HepG2 (cell line): ENCODE measurements around the gene UGT3A2. TPM values are rescaled to one million over a fixed set of nuclear protein-coding genes. Genes with fewer than 3 reads are reported as not detected.

Experiments
- ATAC-seq: fragments of 200-7000 bp; cut with Tn5 transposase; 3 replicates; pipeline ENCODE4 v1.9.1; 2020; ENCODE audit warnings: mild to moderate bottlenecking, moderate library complexity
- BruUV-seq: library from RNA; stranded (reverse); fragments of 400-500 nt; replicated peaks from 2 replicates; lab custom pipeline; 2021; lab: Mats Ljungman, UMichigan
- CTCF ChIA-PET: fragments of 300-600 bp; formaldehyde crosslinking; extraction: SDS; loops from one replicate; lab custom pipeline; 2021; ENCODE audit warnings: low total read pairs, inconsistent platforms, low intra/inter-chr PET ratio; lab: Yijun Ruan, JAX
- POLR2A ChIA-PET: fragments of 350-600 bp; sonication (Branson Sonifier 250); formaldehyde crosslinking; loops from one replicate; lab custom pipeline; 2020; ENCODE audit warnings: antibody characterized with exemption, inconsistent platforms; lab: Yijun Ruan, JAX
- DNase-seq: peaks from one replicate; pipeline ENCODE4 v3.0.0-alpha.2; 2015; ENCODE audit warnings: low spot score
- FAIRE-seq: peaks from 3 replicates; lab custom pipeline; 2011; peaks lifted over from hg19 to GRCh38; lab: Jason Lieb, UNC
- H2AFZ ChIP-seq: one replicate; pipeline ENCODE4 v1.6.1; 2011; ENCODE audit warnings: low read length, inconsistent platforms
- H3K27ac ChIP-seq: fragments of 300-600 bp; 3 replicates; pipeline ENCODE4 v1.8.0; 2011; ENCODE audit warnings: mixed run types, mild to moderate bottlenecking, mixed read lengths, low read length, inconsistent platforms; ENCODE audit not compliant: insufficient read depth; ENCODE audit errors: extremely low read length
- H3K27me3 ChIP-seq, 2 experiments: fragments of 200-600 bp in 1 of 2; 2 replicates in 1 of 2; 3 replicates in 1 of 2; pipeline versions ENCODE4 v1.6.0 to v1.8.0; 2011; ENCODE audit warnings: low read length in 2 of 2, mild to moderate bottlenecking in 2 of 2, moderate library complexity in 2 of 2, inconsistent platforms in 1 of 2; ENCODE audit not compliant: insufficient read depth in 2 of 2, control insufficient read depth in 1 of 2
- H3K36me3 ChIP-seq, 2 experiments: fragments of 200-600 bp in 1 of 2; replicated peaks in 1 of 2; 2 replicates in 1 of 2; 3 replicates in 1 of 2; pipeline versions ENCODE4 v1.5.1 to v1.8.0; 2011; ENCODE audit warnings: low read length in 2 of 2, inconsistent platforms in 1 of 2; ENCODE audit not compliant: insufficient read depth in 2 of 2, control insufficient read depth in 1 of 2
- H3K4me1 ChIP-seq: 2 replicates; pipeline ENCODE4 v1.5.1; 2012; ENCODE audit warnings: low read length, inconsistent platforms; ENCODE audit not compliant: insufficient read depth
- H3K4me2 ChIP-seq: 2 replicates; pipeline ENCODE4 v1.6.0; 2011; ENCODE audit warnings: low read depth, low read length, inconsistent platforms
- H3K4me3 ChIP-seq, 3 experiments: fragments of 200-600 bp in 1 of 3; sonication (generic), shearing (Covaris generic) in 1 of 3; replicated peaks in 1 of 3; 2 replicates each; pipeline ENCODE4 v1.5.1; 2011 to 2016; ENCODE audit warnings: low read length in 3 of 3, inconsistent platforms in 2 of 3, low read depth in 2 of 3, mild to moderate bottlenecking in 2 of 3, control low read depth in 1 of 3, mixed read lengths in 1 of 3; ENCODE audit not compliant: insufficient read depth in 1 of 3
- H3K79me2 ChIP-seq: one replicate; pipeline ENCODE4 v1.6.1; 2011; ENCODE audit warnings: low read length, inconsistent platforms; ENCODE audit not compliant: insufficient read depth
- H3K9ac ChIP-seq: 2 replicates; pipeline ENCODE4 v1.6.0; 2011; ENCODE audit warnings: mild to moderate bottlenecking, low read depth, low read length, inconsistent platforms; ENCODE audit not compliant: insufficient read depth
- H3K9me3 ChIP-seq: 2 replicates; pipeline ENCODE4 v1.5.1; 2012; ENCODE audit warnings: mild to moderate bottlenecking, low read length
- H4K20me1 ChIP-seq: 2 replicates; pipeline ENCODE4 v1.6.0; 2011; ENCODE audit warnings: inconsistent platforms, mild to moderate bottlenecking, low read length, moderate library complexity; ENCODE audit not compliant: insufficient read depth
- MZF1 ChIP-seq: sonication (generic); formaldehyde crosslinking; IDR thresholded peaks from 2 replicates; pipeline ENCODE4 v1.8.1; 2023; ENCODE audit warnings: mild to moderate bottlenecking, missing genetic modification reagents, borderline replicate concordance
- RBAK ChIP-seq: sonication (generic); formaldehyde crosslinking; IDR thresholded peaks from 2 replicates; pipeline ENCODE4 v1.5.1; 2020; ENCODE audit warnings: mild to moderate bottlenecking, missing genetic modification reagents
- STAG1 ChIP-seq: sonication (generic); formaldehyde crosslinking; IDR thresholded peaks from 2 replicates; pipeline ENCODE4 v1.4.0; 2020; ENCODE audit warnings: missing genetic modification reagents
- ZBTB7B ChIP-seq: sonication (generic); formaldehyde crosslinking; IDR thresholded peaks from 2 replicates; pipeline ENCODE4 v1.4.0; 2020; ENCODE audit warnings: missing genetic modification reagents
- ZFYVE20 ChIP-seq: sonication (generic); formaldehyde crosslinking; IDR thresholded peaks from 2 replicates; pipeline ENCODE4 v1.8.0; 2023; ENCODE audit warnings: low read depth, mild to moderate bottlenecking, moderate library complexity, missing genetic modification reagents, borderline replicate concordance
- ZNF17 ChIP-seq: sonication (generic); formaldehyde crosslinking; IDR thresholded peaks from 2 replicates; pipeline ENCODE4 v1.5.0; 2020; ENCODE audit warnings: mild to moderate bottlenecking, missing genetic modification reagents
- WGBS: methylation state at CpG from one replicate; pipeline ENCODE4 v1.1.6; 2017; ENCODE audit warnings: low lambda C conversion rate; 5-methylcytosine and 5-hydroxymethylcytosine counted together
- in situ Hi-C: cut with HindIII; loops from 2 replicates; pipeline ENCODE4 v1.10.0; 2017; ENCODE audit warnings: low pct_unique_long_range_greater_than_20kb; ENCODE audit not compliant: extremely low pct_ligation_motif_present
- intact Hi-C: fragments of 100-400 bp; cut with micrococcal nuclease; formaldehyde crosslinking; loops from one replicate; pipeline ENCODE4 v1.10.0; 2022; ENCODE audit not compliant: unreplicated experiment
- polyA plus RNA-seq, 8 experiments: library from polyadenylated mRNA; depleted of rRNA in 3 of 8; stranded (reverse) in 7 of 8; unstranded in 1 of 8; fragments of >200 nt; fragmentation: Illumina TruSeq in 4 of 8; extraction: Trizol in 4 of 8; gene quantifications; 2 replicates each; pipeline versions ENCODE4 v1.2.1 to v1.2.3, GENCODE V29; 2011 to 2016; ENCODE audit warnings: low read depth in 4 of 8, missing spikeins in 1 of 8, mixed read lengths in 1 of 8; ENCODE audit not compliant: insufficient read depth in 1 of 8
- total RNA-seq, 5 experiments: library from RNA; depleted of rRNA; stranded (reverse); fragments of >200 nt; fragmentation: Illumina TruSeq; extraction: Trizol; gene quantifications; 2 replicates each; pipeline ENCODE4 v1.2.3, GENCODE V29; 2016; ENCODE audit warnings: low read depth in 1 of 5
- TF ChIP-seq, protein P1 (sequence below), 2 experiments: fragments of 450-650 bp in 1 of 2; sonication (generic) in 1 of 2; formaldehyde crosslinking in 1 of 2; IDR thresholded peaks; 2 replicates each; pipeline versions ENCODE4 v1.6.1 to v1.8.0; 2016 to 2022; ENCODE audit warnings: antibody characterized with exemption in 1 of 2, mild to moderate bottlenecking in 1 of 2, missing genetic modification reagents in 1 of 2
- TF ChIP-seq, protein P2 (sequence below): sonication (generic); formaldehyde crosslinking; IDR thresholded peaks from 2 replicates; pipeline ENCODE4 v1.4.0; 2020; ENCODE audit warnings: mild to moderate bottlenecking, low read depth, missing genetic modification reagents
- TF ChIP-seq, protein P3 (sequence below): sonication (generic); formaldehyde crosslinking; conservative IDR thresholded peaks from 2 replicates; pipeline ENCODE4 v1.4.0; 2020; ENCODE audit warnings: missing genetic modification reagents
- TF ChIP-seq, protein P4 (sequence below): sonication (generic); formaldehyde crosslinking; IDR thresholded peaks from 2 replicates; pipeline ENCODE4 v1.5.1; 2020; ENCODE audit warnings: missing genetic modification reagents, mild to moderate bottlenecking, borderline replicate concordance

The UGT3A2 gene
- total and polyA plus RNA-seq, 2 of the 13 experiments (the other 11 are each of a cell fraction or from before 2014, with no cell fraction given), result not detected

DNA sequence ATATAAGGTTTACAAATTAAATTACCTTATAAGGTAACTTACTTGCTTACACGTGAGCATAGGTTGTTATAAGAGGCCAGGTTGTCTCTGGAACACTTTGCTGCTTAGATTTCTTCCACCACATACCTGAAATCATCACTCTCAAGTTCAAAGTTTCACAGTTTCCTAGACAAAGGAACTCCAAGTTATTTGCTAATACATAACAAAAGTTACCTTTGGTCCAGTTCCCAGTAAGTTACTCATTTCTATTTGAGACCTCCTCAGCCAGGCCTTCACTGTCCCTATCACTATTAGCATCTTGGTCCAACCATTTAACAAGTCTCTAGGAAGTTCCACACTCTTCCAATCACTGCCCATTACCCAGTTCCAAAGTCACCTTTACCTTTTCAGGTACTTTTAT is 57.0 kb downstream of the UGT3A2 start:
- BruUV-seq, result no TSS peak
- Histone ChIP-seq H3K27me3 (no peaks in the 10 kb centered on the region), H3K4me1 (peaks cover 18% of the 10 kb centered on the region; the same call in 1 of the 2 replicates), H4K20me1 (no peaks in the 10 kb centered on the region), H3K27ac (no peak overlapping the region), H3K36me3 (no peaks in the 10 kb centered on the region), H3K79me2 (no peaks in the 10 kb centered on the region), H3K4me3 (no peak overlapping the region), H3K4me2 (no peak overlapping the region), H3K9me3 (peaks cover 52% of the 10 kb centered on the region), H3K9ac (no peak overlapping the region), H2AFZ (no peak overlapping the region)
- intact Hi-C loops, result no loop called here
- FAIRE-seq (no peak), ATAC-seq (no peak), DNase-seq (no peak)
- in situ Hi-C loops, result no loop called here
- ChIA-PET CTCF (no interaction called here), POLR2A (no interaction called here)
- WGBS, result 0% methylated on average over 1 of the region's 1 CpG
- no peak for TF ChIP-seq STAG1 (CRISPR knock-in tag)
- TF ChIP-seq MZF1 (CRISPR knock-in tag), result no peak
- TF ChIP-seq ZFYVE20 (CRISPR knock-in tag), result no peak
- TF ChIP-seq RBAK (CRISPR knock-in tag), result no peak
- TF ChIP-seq ZBTB7B (CRISPR knock-in tag), result no peak
- TF ChIP-seq, protein P1, sequence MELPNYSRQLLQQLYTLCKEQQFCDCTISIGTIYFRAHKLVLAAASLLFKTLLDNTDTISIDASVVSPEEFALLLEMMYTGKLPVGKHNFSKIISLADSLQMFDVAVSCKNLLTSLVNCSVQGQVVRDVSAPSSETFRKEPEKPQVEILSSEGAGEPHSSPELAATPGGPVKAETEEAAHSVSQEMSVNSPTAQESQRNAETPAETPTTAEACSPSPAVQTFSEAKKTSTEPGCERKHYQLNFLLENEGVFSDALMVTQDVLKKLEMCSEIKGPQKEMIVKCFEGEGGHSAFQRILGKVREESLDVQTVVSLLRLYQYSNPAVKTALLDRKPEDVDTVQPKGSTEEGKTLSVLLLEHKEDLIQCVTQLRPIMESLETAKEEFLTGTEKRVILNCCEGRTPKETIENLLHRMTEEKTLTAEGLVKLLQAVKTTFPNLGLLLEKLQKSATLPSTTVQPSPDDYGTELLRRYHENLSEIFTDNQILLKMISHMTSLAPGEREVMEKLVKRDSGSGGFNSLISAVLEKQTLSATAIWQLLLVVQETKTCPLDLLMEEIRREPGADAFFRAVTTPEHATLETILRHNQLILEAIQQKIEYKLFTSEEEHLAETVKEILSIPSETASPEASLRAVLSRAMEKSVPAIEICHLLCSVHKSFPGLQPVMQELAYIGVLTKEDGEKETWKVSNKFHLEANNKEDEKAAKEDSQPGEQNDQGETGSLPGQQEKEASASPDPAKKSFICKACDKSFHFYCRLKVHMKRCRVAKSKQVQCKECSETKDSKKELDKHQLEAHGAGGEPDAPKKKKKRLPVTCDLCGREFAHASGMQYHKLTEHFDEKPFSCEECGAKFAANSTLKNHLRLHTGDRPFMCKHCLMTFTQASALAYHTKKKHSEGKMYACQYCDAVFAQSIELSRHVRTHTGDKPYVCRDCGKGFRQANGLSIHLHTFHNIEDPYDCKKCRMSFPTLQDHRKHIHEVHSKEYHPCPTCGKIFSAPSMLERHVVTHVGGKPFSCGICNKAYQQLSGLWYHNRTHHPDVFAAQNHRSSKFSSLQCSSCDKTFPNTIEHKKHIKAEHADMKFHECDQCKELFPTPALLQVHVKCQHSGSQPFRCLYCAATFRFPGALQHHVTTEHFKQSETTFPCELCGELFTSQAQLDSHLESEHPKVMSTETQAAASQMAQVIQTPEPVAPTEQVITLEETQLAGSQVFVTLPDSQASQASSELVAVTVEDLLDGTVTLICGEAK (IDR thresholded peaks at IDR 0.05), result no peak
- TF ChIP-seq, protein P1 (CRISPR knock-in tag; IDR thresholded peaks at IDR 0.05), result no peak
- TF ChIP-seq, protein P2, sequence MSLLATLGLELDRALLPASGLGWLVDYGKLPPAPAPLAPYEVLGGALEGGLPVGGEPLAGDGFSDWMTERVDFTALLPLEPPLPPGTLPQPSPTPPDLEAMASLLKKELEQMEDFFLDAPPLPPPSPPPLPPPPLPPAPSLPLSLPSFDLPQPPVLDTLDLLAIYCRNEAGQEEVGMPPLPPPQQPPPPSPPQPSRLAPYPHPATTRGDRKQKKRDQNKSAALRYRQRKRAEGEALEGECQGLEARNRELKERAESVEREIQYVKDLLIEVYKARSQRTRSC (CRISPR knock-in tag), result no peak
- no peak for TF ChIP-seq ZNF17 (CRISPR knock-in tag)
- TF ChIP-seq, protein P3, sequence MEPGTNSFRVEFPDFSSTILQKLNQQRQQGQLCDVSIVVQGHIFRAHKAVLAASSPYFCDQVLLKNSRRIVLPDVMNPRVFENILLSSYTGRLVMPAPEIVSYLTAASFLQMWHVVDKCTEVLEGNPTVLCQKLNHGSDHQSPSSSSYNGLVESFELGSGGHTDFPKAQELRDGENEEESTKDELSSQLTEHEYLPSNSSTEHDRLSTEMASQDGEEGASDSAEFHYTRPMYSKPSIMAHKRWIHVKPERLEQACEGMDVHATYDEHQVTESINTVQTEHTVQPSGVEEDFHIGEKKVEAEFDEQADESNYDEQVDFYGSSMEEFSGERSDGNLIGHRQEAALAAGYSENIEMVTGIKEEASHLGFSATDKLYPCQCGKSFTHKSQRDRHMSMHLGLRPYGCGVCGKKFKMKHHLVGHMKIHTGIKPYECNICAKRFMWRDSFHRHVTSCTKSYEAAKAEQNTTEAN, result no peak
- TF ChIP-seq, protein P4, sequence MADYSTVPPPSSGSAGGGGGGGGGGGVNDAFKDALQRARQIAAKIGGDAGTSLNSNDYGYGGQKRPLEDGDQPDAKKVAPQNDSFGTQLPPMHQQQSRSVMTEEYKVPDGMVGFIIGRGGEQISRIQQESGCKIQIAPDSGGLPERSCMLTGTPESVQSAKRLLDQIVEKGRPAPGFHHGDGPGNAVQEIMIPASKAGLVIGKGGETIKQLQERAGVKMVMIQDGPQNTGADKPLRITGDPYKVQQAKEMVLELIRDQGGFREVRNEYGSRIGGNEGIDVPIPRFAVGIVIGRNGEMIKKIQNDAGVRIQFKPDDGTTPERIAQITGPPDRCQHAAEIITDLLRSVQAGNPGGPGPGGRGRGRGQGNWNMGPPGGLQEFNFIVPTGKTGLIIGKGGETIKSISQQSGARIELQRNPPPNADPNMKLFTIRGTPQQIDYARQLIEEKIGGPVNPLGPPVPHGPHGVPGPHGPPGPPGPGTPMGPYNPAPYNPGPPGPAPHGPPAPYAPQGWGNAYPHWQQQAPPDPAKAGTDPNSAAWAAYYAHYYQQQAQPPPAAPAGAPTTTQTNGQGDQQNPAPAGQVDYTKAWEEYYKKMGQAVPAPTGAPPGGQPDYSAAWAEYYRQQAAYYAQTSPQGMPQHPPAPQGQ, result no peak
